NAMALWA (cell line): ENCODE measurements around the gene PLEKHA7.
A peak's percentile ranks its signal among the peaks of the same experiment; 100 is the strongest.
"Not testable (repeated sequence)": the region's sequence is repeated elsewhere in the genome, so short reads cannot be mapped to it uniquely, and the experiment has no call there.

Experiments
- DNase-seq: peaks from one replicate; pipeline ENCODE4 v3.0.0-alpha.2; 2015; ENCODE audit warnings: low spot score

Gene PLEKHA7

DNA sequence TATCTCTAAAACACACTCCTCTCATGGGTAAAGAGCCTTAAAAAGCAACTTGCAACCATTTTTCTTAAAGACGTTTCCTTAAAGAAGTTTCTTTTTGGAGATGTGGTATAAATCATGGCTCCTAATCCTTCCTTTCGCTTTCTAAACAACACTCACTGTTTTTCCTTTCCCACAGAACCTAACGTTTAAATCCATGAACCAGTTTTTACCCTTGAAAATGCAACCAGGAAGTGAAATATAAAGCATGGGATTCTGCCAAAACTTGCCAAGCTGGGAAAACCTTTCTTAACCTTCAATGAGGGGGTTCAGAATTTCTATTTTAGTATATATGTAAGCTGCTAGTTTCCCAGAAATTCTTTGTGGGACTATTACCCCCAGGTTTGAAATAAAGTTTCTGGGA, 8.6 kb downstream of the PLEKHA7 start:
- no peak for DNase-seq

GRCh38 chr11:17004486-17005148, 9.6 kb downstream of the PLEKHA7 start:
- no peak for DNase-seq

GRCh38 chr11:17003426-17003825, 10.8 kb downstream of the PLEKHA7 start:
- no peak for DNase-seq

- DNase-seq = no peak
These were observed 11.7 kb downstream of the PLEKHA7 start for GRCh38 chr11:17002543-17002942.

- DNase-seq = no peak
These were observed 12.4 kb downstream of the PLEKHA7 start for GRCh38 chr11:17001806-17002205.

DNA sequence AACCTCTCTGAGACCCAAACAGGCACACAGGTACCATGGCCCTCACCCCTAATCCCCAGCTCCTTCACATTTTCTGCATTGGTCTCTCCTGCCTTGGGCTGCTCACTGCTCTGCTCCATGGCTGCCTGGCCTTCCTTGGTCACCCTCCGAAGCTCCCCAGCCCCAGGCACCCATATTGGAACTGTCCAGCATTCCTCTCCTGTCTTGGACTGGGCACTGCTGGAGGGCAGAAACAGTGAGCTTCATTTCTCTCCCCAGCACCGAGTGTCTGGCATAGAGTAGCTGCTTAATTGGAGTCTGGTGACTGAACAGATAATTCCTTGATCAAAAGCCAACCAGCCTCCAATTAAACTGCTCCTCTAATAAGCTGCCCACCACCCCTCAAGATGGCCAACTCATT, 13.2 kb downstream of the PLEKHA7 start:
- DNase-seq = no peak

GRCh38 chr11:17000253-17000652, 14.0 kb downstream of the PLEKHA7 start:
- DNase-seq = not testable (repeated sequence)

- no peak for DNase-seq
These were observed 15.1 kb downstream of the PLEKHA7 start for GRCh38 chr11:16999116-16999515.

DNA sequence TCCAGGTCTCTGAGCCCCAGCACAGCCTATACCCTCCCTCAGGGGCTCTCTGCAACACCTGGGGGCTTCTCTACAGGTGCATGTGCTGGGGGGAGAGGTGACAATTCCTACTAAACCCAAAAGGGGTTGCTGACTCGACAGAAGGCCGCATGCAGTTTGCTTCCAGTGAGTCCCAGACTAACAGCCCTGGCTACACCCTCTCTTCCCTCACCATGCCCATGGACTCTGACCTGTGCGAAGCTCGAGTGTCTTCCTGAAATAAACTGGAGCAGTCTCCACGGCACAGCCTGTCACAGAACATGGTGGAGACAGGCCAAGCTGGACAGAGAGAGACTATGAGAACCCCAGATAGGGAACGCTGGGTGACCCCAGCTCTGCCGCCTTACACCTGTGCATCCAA, 16.6 kb downstream of the PLEKHA7 start:
- DNase-seq = no peak

GRCh38 chr11:16993495-16993894, 20.7 kb downstream of the PLEKHA7 start:
- no peak for DNase-seq

GRCh38 chr11:16992846-16993245, 21.4 kb downstream of the PLEKHA7 start:
- no peak for DNase-seq

GRCh38 chr11:16989554-16989953, 24.7 kb downstream of the PLEKHA7 start:
- no peak for DNase-seq

DNA sequence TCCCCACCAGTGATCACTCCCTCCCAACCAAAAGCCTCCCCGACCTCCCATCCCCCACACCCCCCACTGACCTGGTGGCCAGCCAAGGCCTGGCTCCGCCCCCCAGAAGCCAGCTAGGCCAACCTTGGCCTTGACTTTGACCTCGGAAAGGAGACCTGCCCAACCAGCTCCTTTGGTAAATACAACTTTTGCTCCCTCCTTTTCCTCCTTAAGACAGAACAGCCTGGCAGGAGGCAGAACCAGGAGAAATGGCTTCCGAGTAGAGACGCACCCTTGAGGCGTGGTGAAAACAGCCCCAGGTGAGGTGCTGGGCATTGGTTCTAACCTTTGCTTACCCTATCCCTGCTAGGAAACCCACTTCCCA, 27.0 kb downstream of the PLEKHA7 start:
- no peak for DNase-seq

DNA sequence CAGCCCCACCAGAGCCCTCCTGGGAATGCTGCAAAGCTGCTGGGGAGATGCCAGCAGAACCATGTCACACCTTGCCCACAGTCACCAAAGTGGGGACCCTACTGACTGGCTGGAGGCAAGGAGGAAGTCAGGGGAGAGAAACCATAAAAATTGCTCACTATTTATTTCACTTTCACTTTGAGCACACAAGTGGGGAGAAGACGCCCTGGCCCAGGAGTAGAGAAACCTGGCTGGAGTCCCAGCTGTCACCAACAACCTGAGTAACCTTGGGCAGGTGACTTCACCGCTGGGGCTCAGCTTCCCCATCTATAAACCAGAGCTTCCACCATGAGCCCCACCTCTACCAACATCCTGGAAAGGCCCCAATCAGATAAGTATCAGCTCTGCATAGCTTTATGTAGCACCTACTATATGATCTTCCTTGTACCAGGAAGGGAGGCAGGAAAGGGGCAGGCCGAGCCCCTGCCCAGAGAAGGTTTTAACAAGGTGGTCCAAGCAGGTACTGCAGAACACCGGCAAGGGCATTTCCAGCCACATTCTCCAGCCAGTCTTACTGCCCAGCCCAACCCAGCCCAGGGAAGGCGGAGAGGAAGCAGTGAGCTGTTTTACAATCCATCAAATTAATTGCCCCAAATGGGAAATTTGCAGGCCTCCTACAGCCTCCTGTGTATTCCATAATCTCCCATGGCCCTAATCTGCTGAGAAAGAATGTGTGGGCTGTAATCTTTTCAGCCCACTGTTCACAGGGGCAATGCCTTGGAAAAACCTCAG, 27.6 kb downstream of the PLEKHA7 start:
- peak; percentile 28 for DNase-seq

- no peak for DNase-seq
These were observed 28.9 kb downstream of the PLEKHA7 start for GRCh38 chr11:16985297-16985696.

GRCh38 chr11:16984229-16984628, 30.0 kb downstream of the PLEKHA7 start:
- DNase-seq = no peak

GRCh38 chr11:16982809-16983208, 31.4 kb downstream of the PLEKHA7 start:
- no peak for DNase-seq

DNA sequence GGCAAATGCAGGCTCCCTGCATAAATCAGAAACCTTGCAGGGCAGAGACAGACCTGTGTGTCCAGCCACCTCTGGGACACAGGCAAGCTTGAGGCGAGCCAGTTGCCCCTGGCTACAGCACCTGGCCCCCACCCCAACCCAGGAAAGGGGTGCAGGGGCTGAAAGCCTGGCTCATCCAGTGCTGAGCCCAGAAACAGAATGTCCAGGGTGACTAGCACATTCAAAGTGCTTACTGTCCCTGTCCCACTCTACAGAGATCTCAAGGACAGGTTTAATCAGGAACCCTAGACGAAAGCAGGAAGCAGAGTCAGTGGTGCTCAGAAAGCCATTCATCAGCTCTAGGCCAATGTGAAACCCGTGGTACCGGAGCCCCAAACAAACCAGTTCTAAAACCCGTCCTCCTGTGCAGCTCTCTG, 31.9 kb downstream of the PLEKHA7 start:
- no peak for DNase-seq

GRCh38 chr11:16981651-16982194, 32.5 kb downstream of the PLEKHA7 start:
- no peak for DNase-seq

GRCh38 chr11:16979703-16980622, 34.3 kb downstream of the PLEKHA7 start:
- DNase-seq = no peak

GRCh38 chr11:16977994-16978315, 36.3 kb downstream of the PLEKHA7 start:
- no peak for DNase-seq

- DNase-seq = no peak
These were observed 36.8 kb downstream of the PLEKHA7 start for GRCh38 chr11:16977136-16977993.
